ENCODE results near the gene MAGEE2.
"Not testable (repeated sequence)": the region's sequence is repeated elsewhere in the genome, so short reads cannot be mapped to it uniquely, and the experiment has no call there.

MAGEE2 gene, protein sequence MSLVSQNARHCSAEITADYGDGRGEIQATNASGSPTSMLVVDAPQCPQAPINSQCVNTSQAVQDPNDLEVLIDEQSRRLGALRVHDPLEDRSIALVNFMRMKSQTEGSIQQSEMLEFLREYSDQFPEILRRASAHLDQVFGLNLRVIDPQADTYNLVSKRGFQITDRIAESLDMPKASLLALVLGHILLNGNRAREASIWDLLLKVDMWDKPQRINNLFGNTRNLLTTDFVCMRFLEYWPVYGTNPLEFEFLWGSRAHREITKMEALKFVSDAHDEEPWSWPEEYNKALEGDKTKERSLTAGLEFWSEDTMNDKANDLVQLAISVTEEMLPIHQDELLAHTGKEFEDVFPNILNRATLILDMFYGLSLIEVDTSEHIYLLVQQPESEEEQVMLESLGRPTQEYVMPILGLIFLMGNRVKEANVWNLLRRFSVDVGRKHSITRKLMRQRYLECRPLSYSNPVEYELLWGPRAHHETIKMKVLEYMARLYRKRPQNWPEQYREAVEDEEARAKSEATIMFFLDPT

GRCh38 chrX:75784680-75785491, at the start of gene MAGEE2:
MAGEE2 (minus strand) TSS chrX:75785254; CDS start chrX:75785051, 203 bp downstream.
- no peak for TF ChIP-seq CTCF (conservative IDR thresholded peaks at IDR 0.05; ENCODE audit: low read length)
- DNase-seq (ENCODE audit: low read depth), result no peak
- no peak within 1 kb of the TSS for H3K4me3 ChIP-seq (ENCODE audit: low read length)

DNA sequence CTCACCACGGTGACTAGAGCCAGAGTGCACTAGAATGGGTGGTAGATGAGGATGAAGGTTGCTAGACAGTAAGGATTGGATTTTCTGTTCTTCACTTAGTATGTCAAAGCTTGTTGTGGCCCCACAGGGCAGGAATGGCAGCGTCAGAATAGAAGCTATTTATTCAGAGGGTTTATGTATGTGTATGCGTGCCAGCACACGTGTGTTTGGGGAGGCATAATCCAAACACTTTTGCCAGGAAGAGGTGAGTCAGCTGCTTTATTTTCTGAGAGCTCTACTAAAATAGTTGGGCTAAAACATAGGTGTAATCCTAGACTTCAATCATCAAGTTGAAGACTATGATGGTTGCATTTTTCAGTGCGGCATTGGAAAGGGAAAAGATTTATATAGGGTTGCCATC, 1.2 kb upstream of the MAGEE2 start:
- no peak overlapping the region for H3K4me3 ChIP-seq (ENCODE audit: low read length)
- no peak for DNase-seq (ENCODE audit: low read depth)
- TF ChIP-seq CTCF (conservative IDR thresholded peaks at IDR 0.05; ENCODE audit: low read length), result no peak

DNA sequence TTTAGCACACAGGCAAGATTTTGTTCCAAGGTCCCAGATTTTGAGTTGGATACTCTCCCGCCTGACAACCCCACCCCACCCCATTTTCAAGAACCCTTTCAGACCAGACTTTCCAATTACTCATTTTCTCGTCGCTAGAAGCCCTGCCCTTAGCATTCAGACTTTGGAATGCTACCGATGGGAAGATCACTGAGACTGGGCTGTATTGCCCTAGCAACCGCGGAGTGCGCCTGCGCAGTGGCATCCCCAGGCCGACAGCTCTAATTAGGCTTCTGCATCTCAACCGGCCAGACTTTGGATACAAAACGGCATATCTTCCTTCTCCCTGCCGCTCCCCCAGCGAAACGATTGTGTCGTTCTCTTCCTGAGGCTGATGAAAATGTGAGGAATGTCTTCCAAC, 3.4 kb downstream of the MAGEE2 start:
- DNase-seq (ENCODE audit: low read depth), result no peak
- H3K4me3 ChIP-seq (ENCODE audit: low read length), result no peak overlapping the region
- no peak for TF ChIP-seq CTCF (conservative IDR thresholded peaks at IDR 0.05; ENCODE audit: low read length)

GRCh38 chrX:75768063-75768462, 17.0 kb downstream of the MAGEE2 start:
- not testable (repeated sequence) for H3K4me3 ChIP-seq (ENCODE audit: low read length); DNase-seq (ENCODE audit: low read depth)

- no peak for DNase-seq (ENCODE audit: low read depth)
- TF ChIP-seq CTCF (conservative IDR thresholded peaks at IDR 0.05; ENCODE audit: low read length), result no peak
- H3K4me3 ChIP-seq (ENCODE audit: low read length), result no peak overlapping the region
Measured at GRCh38 chrX:75748431-75748830, 36.6 kb downstream of the MAGEE2 start.

DNA sequence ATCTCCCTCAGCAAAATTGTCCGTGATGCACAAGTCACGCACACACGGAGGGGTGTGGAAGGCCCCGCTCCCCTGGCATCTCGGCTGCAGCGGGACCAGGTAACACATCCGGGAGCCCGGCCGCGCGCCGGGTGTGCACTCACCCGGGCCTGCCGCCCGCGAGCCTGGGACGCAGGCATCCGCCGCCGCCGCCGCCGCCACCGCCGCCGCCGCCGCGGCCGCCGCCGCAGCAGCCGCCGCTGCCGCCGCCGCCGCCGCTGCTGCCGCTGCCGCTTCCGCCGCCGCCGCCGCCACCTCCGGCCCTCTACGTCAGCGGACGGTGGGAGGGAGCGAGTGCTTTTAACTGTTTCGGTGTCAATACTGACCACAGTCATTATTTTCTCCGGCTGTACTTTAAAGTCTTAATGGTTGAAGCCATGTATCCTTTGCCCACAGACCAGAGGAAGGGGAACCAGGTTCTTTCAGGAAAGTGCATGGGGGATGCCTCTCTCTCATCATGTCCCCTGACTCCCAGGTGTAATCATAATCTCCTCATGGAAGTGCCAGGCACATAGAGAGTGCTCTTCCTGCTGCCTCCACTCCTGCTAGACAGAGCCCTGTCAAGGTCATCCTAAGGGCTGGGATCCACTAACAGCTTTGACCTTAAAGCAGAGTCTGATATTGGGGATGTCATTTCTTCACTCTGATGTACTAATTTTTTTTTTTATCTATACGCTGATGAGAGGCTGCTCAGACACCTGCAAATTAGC, 38.0 kb downstream of the MAGEE2 start:
- peak; percentile 15 for DNase-seq (ENCODE audit: low read depth)
- H3K4me3 ChIP-seq (ENCODE audit: low read length), result peak overlapping the region; percentile 64
- no peak for TF ChIP-seq CTCF (conservative IDR thresholded peaks at IDR 0.05; ENCODE audit: low read length)

All from AG10803 (cell line).